GM21717 (cell line): ENCODE data around the gene NUDT14.

Experiments
- ATAC-seq: cut with Tn5 transposase; IDR thresholded peaks from one replicate; pipeline ENCODE4 v1.9.1; 2021; ENCODE audit warnings: mild to moderate bottlenecking, moderate library complexity; ENCODE audit not compliant: unreplicated experiment

The NUDT14 gene

DNA sequence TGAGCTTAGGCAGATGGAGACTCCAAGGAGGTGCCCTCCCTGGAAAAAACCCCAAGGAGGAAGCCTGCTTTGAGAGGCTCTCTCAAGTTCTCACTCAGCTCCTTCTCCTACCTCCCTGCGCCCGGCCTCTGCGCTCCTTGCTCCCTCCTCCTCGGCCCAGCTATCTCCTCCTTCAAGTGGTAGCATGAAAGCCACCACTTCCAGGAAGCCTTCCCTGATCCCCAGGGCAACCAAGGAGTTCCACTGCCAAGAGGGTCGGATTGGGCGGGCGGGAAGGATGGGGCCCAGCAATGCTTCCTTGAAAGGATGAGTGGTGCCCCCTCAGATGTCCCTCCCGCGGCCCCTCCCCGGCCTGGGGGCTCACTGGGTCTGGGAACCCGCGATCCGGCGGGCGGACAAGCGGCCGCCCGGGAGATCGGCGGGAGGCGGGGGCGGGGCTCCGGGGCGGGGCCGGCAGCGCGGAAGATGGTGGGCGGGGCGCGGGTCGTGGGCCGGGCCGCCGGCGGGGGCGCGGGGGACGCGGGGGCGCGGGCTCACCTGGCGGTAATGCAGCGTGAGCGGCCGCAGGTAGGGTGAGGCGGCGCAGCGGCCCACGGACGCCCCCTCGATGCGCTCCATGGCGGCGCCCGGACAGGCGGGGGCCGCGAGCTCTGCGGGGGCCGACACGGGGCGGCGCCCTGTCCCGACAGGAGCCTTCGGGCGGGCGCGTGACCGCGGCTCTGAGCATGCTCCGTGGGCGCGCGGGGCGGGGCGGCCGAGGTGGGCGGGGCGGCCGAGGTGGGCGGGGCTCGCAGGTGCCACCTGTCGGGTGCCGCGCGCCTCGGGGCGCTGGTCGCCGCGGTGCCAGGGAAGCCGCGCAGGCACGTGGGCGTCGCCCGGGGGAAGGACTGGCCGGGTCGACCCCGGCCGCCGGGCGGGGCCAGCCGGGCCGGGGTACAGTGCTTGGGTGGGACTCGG is at the start of gene NUDT14:
Gene NUDT14 (minus strand): TSS at position 721 of the 957 bp plus-strand sequence. CDS start 103 bp downstream, at position 618.
- peak; percentile 38 for ATAC-seq

DNA sequence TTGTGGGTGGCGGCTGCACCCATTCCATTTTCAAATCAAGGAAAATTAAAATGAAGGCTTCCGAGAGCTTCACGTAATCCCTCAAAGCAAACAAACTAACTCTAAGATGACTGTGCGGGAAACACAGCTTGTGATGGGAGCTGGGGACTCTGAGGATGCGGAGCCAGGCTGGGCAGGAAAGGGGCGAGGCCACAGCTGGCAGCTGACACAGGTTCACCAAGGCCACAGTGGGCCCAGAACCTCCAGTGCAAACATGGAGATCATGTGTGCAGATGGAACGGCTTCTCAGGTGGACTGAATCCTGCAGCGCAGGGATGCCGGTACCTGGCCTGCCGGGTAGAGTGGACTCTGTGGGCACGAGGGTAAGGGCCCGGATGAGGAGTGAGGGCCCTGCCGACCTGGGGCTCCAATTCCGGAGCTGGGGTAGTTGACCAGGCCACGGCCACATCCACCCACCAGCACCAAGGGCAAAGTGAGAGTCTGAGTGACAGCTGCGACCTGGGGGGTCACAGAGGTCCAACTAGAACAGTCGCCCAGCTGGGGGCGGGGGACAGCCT is 48.1 kb upstream of the NUDT14 start:
- no peak for ATAC-seq

DNA sequence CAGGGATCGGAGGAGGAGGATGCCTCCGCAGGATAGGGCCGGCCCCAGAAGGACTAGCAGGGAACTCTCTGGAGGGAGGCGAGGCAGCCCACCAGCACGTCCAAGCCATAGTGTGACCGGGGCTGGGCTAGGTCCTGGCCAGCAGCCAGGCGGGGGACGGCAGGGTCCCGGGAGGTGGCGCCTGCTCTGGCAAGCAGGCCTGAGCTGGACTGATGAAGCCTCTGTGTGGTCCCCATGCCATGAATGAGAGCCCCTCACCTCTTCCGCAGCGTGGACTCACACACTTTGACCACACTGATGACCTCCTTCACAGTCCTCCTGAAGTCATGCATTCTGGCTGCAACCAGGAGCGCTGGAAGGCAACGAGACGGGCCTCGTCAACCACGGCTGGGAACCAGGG is 47.5 kb upstream of the NUDT14 start:
- no peak for ATAC-seq

DNA sequence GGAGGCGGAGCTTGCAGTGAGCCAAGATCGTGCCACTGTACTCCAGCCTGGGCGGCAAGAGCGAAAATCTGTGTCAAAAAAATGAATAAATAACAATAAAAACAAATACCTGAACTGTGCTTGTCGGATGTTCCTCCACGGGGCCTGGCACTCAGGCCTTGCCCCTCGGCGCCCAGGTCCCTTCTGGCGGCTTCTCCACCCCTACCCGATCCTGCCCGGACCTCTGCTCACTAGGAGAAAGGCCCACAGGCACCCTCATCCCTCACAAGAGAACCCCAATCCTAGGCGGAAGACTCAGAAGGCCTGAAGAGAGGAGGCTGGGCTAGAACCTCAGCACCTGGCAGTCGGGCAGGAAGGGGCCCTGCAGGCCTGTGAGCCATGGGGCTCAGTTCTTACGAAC is 46.2 kb upstream of the NUDT14 start:
- ATAC-seq = no peak

GRCh38 chr14:105226198-105226597 is 45.1 kb upstream of the NUDT14 start:
- no peak for ATAC-seq

- no peak for ATAC-seq
These were observed 43.9 kb upstream of the NUDT14 start for GRCh38 chr14:105224845-105225570.

GRCh38 chr14:105223770-105224544 is 42.8 kb upstream of the NUDT14 start:
- ATAC-seq = no peak

DNA sequence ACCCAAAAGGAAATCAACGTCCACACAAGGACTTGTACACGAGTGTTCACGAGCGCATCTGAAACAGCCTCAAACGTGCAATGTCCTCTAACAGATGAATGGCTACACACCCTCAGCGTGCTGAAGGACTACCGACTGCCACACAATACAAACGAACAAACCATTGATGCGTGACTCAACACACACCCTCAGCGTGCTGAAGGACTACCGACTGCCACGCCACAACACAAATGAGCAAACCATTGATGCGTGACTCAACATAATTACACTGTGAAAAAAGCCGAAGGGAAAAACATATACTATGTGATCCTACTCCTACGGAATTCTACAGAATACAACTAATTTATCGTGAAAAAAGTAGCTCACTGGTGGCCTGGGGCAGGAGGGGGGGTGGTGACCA is 42.1 kb upstream of the NUDT14 start:
- ATAC-seq = no peak

DNA sequence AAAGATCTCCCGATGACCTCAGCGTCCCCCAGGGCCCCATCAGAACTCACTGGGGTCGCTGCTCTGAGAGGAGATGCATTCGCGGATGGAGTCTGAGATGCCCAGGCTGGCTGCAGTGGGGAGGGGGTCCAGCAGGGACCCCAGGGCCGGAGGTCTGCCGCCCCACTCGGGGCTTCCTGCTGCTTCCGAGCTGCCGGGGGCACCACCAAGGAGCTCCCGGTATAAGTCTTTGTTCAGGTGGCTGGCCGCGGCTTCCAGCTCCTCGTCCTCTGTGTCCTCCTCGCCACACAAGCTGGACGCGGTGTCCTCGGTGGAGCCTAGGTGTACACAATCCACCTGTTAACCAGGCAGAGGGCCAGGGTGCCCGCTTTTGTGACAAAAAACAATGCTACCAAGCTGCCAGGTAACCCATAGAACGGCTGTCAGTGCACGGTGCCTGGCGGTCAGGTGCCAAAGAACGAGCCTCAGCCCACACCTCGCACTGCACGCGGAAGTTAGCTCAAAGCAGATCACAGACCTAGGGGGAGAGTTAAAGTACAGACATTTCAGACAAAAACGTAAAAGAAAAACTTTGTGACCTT is 40.6 kb upstream of the NUDT14 start:
- ATAC-seq = no peak

DNA sequence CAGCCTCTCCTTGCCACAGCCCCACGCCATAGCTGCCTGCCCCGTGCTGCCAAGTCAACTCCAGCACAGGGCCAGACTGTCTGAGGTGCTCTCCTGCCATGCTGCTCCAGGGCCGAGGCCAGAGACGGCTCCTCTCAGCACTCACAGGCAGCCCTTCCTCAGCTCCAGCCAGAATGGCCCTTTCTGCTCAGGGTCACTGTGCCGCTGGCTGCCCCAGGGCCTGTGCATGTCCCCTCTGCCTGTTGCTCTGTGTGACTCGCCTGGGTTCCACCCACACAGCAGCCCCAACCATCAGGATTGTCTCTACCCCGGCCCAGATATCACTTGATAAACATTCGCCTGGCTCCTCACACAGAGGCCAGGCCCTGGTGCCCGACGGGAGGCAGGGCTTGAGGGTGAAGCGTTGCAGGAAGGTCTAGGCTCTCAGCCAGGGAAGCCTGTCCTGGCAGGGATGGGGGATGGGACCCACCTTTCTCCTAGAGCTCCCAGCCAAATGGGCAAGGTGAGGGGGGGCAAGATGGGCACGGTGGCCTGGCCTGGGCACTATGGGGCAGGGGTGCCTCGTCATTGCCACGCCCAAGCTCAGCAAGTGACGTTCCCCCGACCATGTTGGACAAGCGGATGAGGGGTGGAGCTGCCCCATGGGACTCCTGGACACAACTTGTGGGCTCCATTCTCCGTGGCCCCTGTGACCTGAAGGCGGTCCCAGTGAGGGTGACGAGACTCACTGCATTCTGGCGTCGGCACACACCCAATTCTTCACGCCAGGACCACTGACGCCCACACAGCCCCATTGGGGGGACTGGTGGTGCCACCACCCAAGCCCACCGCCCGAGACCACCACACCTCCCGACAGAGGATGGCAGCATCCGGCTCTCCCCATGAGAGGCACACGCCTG is 39.8 kb upstream of the NUDT14 start:
- ATAC-seq = no peak

DNA sequence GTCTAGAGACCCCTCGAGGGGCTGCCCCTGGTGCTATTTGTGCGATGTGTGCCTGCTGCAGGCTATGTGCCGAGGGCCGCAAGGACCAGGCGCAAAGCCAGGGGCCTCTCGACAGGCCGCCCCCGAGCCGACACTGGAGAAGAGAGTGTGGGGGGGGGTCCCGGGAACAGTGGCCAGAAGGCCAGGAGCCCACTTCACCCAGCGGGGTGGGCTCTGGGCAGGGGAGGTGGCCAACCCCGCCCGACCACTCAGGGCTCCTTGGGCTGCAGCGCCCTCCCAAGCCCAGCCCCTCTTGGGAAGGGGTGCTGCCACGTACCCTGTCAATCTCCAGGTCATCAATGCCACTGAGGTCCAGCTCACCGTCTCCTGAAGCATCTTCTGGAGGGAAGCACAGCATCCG is 38.6 kb upstream of the NUDT14 start:
- no peak for ATAC-seq

GRCh38 chr14:105219043-105219612 is 38.0 kb upstream of the NUDT14 start:
- no peak for ATAC-seq

DNA sequence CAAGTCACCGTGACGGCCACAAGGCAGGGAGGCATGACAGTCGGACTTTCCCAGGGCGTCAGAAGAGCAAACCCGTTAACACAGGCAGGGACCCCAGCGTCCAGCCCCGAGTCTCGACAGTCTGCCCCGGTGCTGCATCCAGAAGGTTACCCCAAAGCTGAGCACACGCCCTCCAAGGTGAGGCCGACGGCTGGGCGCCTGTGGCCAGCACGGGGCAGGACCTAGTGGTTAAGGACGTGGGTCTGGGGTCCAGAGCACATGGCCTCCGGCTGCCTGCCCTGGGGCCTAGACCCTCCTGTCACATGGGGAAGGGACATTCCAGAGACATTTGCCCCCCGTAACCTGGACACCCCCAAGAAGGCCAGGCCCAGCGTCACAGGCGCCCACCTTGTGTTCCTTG is 37.5 kb upstream of the NUDT14 start:
- ATAC-seq = no peak

DNA sequence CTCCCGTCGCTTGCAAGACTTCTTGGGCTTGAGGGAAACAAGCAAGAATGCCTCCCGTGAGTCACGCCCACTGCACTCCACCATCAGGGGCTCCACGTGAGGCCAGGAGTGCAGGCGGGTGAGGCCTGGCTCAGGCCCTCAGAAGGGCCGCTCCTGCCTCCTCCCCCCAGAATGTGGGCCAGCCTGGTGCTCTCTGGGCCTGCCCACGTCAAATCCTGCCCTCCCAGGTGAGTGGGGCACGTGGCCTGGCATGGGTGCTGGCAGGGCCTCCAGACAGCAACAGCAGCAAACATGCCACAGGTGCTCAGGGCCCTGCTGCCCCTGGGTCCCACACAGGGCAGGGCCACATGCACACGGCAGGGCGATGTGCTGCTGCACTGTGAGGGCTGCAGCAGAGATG is 36.7 kb upstream of the NUDT14 start:
- ATAC-seq = no peak

- no peak for ATAC-seq
These were observed 35.6 kb upstream of the NUDT14 start for GRCh38 chr14:105216490-105217247.

DNA sequence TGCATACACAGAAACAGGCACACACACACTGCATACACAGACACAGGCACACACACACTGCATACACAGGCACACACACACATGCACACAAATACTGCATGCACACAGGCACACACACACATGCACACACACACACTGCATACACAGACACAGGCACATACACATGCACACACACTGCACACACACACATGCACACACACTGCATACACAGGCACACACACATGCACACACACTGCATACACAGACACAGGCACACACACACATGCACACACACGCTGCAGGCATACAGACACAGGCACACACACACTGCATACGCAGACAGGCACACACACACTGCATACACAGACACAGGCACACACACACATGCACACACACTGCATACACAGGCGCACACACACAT is 34.5 kb upstream of the NUDT14 start:
- no peak for ATAC-seq

DNA sequence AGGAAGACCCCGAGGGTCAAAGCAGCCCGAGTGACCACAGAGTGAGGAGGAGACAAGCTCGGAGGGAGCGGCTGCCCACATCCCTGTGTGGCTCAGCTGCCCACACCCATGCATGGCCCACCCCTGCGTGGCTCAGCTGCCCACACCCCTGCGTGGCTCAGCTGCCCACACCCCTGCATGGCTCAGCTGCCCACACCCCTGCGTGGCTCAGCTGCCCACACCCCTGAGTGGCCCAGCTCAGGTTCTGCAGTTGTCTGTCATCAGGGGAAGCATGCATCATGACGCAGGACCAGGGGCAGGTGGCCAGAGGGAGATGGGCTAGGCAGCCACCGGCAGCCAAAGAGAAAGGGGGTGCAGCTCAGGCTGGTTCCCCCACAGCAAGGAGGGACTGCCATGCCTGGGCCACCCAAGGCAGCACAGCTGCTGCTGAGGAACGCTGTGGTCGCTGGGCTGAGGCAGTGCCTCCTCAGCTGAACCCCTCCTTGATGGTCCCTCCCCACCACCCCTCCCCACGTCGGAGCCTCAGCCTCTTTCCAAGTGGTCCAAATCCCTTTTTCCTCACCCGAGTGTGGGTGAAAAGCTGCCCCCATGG is 33.3 kb upstream of the NUDT14 start:
- no peak for ATAC-seq

DNA sequence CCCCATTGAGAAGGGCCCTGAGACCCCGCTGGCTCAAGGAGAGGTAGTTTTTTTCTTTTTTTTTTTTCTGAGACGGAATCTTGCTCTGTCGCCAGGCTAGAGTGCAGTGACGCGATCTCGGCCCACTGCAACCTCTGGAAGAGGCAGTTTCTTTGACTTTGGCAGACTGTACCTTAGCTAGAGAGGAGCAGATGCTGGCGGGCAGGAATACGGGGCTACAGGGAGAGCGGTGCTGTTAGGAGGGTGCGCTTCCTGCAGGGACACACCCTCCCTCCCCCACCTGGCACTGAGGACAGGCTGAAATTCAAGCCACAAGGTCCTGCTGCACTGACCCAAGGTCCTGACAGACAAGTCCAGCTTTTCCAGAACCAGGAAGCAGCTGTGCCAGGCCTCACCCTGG is 32.2 kb upstream of the NUDT14 start:
- ATAC-seq = no peak
